GM13976 (cell line): ENCODE measurements around the gene FOXK2.
"Not testable (repeated sequence)": the region's sequence is repeated elsewhere in the genome, so short reads cannot be mapped to it uniquely, and the experiment has no call there.

Experiments used
- DNase-seq: peaks from one replicate; pipeline ENCODE4 v3.0.0; 2012; ENCODE audit warnings: low spot score
- in situ Hi-C: fragments of 300-500 bp; cut with MboI; formaldehyde crosslinking; loops from one replicate; pipeline ENCODE4 v1.12.0; 2022; ENCODE audit warnings: low sequenced_read_pairs, mixed read lengths, inconsistent platforms; ENCODE audit not compliant: unreplicated experiment
- TF ChIP-seq, protein P1 (sequence below): IDR thresholded peaks from 2 replicates; pipeline ENCODE4 v1.5.1; 2012; ENCODE audit warnings: borderline replicate concordance, mild to moderate bottlenecking; ENCODE audit not compliant: insufficient read depth; ENCODE audit errors: extremely low read depth, missing control alignments, control extremely low read depth

Gene FOXK2

DNA sequence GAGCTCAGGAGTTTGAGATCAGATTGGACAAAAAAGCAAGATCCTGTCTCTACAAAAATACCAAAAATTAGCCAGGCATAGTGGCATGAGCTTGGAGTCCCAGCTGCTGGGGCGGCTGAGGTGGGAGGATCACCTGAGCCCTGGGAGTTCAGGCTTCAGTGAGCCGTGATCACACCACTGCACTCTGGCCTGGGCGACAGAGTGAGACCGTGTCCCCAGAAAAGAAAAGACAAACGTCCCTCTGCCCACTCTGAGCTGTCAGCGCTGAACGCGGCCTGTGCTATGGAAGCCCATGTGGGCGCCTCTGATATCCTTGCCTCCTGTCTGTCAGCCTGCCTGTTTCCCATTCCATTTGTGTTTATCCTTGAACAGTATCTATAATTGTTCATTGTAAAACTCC is 50.7 kb downstream of the FOXK2 start:
- no peak for DNase-seq
- TF ChIP-seq, protein P1, sequence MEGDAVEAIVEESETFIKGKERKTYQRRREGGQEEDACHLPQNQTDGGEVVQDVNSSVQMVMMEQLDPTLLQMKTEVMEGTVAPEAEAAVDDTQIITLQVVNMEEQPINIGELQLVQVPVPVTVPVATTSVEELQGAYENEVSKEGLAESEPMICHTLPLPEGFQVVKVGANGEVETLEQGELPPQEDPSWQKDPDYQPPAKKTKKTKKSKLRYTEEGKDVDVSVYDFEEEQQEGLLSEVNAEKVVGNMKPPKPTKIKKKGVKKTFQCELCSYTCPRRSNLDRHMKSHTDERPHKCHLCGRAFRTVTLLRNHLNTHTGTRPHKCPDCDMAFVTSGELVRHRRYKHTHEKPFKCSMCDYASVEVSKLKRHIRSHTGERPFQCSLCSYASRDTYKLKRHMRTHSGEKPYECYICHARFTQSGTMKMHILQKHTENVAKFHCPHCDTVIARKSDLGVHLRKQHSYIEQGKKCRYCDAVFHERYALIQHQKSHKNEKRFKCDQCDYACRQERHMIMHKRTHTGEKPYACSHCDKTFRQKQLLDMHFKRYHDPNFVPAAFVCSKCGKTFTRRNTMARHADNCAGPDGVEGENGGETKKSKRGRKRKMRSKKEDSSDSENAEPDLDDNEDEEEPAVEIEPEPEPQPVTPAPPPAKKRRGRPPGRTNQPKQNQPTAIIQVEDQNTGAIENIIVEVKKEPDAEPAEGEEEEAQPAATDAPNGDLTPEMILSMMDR: no peak
- in situ Hi-C loops: no loop called here

DNA sequence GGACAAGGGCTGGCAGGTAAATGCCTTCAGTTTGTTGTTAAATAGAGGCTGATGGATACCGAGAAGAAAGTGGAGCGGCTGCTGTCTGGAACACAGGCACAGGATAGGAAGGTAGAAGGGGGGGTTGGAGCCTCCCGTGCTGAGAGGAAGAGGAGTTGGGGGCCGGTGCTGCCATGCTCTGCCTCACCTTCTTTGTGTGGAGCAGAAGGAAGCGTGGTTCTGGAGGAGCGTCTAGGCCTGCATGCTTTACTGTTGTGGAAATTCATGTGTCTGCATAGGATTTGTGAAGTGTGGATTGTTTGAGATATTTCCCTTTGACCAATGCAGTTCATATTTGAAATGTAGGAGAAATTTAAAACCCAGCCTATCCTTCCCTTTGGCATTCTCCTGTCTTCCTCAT is 52.3 kb downstream of the FOXK2 start:
- TF ChIP-seq, protein P1: no peak
- in situ Hi-C loops: no loop called here
- no peak for DNase-seq

DNA sequence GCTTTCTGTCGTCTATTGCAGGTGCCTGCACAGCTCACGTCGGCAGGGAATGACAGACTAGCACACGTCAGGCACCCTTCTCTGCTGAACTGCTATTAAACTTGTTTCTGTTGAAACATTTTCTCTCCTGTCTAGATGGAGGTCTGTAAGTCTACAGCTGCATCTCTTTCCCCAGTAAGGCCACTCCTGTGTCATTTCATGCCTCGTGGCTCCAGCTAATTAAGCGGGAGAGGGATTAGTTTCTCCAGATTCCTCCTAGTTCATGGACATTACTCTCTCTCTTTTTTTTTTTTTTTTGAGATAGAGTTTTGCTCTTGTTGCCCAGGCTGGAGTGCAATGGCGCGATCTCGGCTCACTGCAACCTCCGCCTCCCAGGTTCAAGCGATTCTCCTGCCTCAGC is 54.5 kb downstream of the FOXK2 start:
- DNase-seq: no peak
- in situ Hi-C loops: no loop called here
- TF ChIP-seq, protein P1: no peak

DNA sequence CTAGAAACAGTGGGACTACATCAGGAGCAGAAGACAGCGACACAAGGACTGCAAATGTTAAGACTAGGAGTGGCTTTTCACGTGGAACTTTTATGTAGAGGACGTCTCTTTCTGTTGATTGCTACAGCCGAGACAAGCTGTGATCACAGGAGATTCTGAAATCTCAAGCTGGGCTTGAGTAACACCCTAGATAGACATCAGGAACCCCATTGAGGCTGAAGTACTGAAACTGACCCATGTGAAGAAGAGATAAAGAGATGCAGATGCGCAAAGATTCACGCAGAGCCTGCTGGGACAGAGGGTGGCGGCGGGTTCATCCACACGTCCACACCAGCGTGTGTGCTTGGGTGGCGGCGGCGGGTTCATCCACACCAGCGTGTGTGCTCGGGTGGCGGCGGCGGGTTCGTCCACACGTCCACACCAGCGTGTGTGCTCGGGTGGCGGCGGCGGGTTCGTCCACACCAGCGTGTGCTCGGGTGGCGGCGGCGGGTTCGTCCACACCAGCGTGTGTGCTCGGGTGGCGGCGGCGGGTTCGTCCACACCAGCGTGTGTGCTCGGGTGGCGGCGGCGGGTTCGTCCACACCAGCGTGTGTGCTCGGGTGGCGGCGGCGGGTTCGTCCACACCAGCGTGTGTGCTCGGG is 56.2 kb downstream of the FOXK2 start:
- in situ Hi-C loops, DNase-seq: not testable (repeated sequence)

DNA sequence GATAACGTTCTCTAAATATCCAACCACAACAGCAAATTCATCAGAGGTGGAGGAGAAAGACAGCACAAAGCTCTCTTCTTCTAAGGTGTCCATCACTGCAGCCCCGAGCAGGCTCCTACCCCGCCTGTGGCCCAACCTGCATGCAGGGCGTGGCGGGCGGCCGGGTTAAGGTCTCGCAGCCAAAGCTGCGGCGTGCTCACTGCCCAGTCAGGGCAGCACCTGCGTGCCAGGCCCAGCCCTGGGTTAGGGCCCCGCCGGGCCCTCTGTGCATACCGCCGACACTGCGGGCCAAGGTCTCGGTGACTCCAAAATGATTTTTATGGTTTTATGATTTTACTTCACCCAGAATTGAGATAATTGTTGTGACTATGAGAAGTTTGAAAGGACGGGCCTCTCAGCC is 57.8 kb downstream of the FOXK2 start:
- TF ChIP-seq, protein P1: no peak
- DNase-seq: no peak
- in situ Hi-C loops: no loop called here

DNA sequence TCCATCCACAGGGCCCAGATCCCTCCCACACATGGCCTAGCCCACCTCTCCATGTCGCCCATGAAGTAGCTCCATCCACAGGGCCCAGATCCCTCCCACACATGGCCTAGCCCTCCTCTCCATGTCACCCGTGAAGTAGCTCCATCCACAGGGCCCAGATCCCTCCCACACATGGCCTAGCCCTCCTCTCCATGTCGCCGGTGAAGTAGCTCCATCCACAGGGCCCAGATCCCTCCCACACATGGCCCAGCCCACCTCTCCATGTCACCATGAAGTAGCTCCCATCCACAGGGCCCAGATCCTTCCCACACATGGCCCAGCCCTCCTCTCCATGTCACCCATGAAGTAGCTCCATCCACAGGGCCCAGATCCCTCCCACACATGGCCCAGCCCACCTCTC is 60.4 kb downstream of the FOXK2 start:
- in situ Hi-C loops: not testable (repeated sequence)

DNA sequence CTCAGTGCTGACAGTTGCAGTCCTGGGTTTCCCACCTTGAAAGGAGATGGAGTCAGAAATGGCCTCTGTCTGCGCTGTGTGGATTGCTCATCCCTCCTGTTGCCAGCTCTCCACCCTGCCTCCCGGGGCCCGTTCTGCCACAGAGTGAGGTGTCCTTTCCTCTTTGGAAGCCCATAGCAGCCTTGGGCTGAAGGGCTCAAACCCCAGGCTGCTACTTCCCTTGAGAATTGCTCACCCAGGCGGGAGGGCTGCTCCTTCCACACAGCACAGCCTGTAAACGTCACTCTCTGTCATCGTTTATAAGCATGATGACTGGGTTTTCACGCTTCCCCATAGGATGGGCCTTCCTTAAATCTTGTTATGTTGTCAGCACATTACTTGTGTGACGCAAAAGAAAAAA is 62.7 kb downstream of the FOXK2 start:
- TF ChIP-seq, protein P1: no peak
- no peak for DNase-seq
- in situ Hi-C loops: no loop called here

More for the DNA sequence above, 60.4 kb downstream of the FOXK2 start:
- not testable (repeated sequence) for DNase-seq

DNA sequence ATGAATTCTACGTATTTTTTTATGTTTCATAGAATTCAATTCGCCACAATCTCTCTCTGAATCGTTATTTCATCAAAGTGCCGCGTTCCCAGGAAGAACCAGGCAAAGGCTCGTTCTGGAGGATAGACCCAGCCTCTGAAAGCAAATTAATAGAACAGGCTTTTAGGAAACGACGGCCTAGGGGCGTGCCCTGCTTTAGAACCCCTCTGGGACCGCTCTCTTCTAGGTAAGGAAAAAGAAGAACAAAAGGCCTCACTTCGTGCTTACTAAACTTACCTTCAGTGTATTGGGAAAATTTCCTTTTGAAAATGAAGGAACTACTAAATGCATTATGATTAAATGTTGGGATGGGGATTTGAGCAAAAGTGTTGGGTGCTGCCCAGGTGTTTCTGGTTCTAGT is 63.2 kb downstream of the FOXK2 start:
- DNase-seq: no peak
- TF ChIP-seq, protein P1: no peak
- in situ Hi-C loops: no loop called here
